H1 (cell line): ENCODE measurements around the gene ORMDL2. TPM values are rescaled to one million over a fixed set of nuclear protein-coding genes. Genes with fewer than 3 reads are reported as not detected.

Source experiments
- CHD2 ChIP-seq: IDR thresholded peaks from 2 replicates; pipeline ENCODE4 v1.6.1; 2012; ENCODE audit warnings: low read length, improper control_type of control experiment
- EP300 ChIP-seq, 2 experiments: IDR thresholded peaks; 1 replicate in 1 of 2; 2 replicates in 1 of 2; pipeline ENCODE4 v1.6.1; 2011 to 2012; ENCODE audit warnings: low read depth in 2 of 2, low read length in 2 of 2, mild to moderate bottlenecking in 2 of 2, borderline replicate concordance in 1 of 2, inconsistent platforms in 1 of 2, moderate library complexity in 1 of 2
- EZH2 ChIP-seq: fragments of 200-600 bp; sonication (generic); IDR thresholded peaks from 2 replicates; pipeline ENCODE4 v1.7.1; 2012; ENCODE audit warnings: low read depth, mild to moderate bottlenecking, moderate library complexity, low read length, inconsistent platforms; ENCODE audit not compliant: severe bottlenecking
- FOSL1 ChIP-seq: IDR thresholded peaks from 2 replicates; pipeline ENCODE4 v1.6.1; 2011; ENCODE audit warnings: mild to moderate bottlenecking, low read depth, low read length, moderate library complexity; ENCODE audit not compliant: insufficient read depth
- GABPA ChIP-seq: IDR thresholded peaks from 2 replicates; pipeline ENCODE4 v1.6.1; 2011; ENCODE audit warnings: mild to moderate bottlenecking, low read length, moderate library complexity, borderline replicate concordance; ENCODE audit not compliant: insufficient read depth
- KDM1A ChIP-seq: fragments of 200-600, 300-600 bp; sonication (generic); IDR thresholded peaks from 2 replicates; pipeline ENCODE4 v1.7.1; 2016; ENCODE audit warnings: mild to moderate bottlenecking, low read length, borderline replicate concordance
- MAFK ChIP-seq: IDR thresholded peaks from 2 replicates; pipeline ENCODE4 v1.6.1; 2012; ENCODE audit warnings: low read depth, mild to moderate bottlenecking, improper control_type of control experiment, low read length
- RFX5 ChIP-seq: IDR thresholded peaks from 2 replicates; pipeline ENCODE4 v1.6.1; 2011; ENCODE audit warnings: low read depth, low read length, improper control_type of control experiment, borderline replicate concordance
- SAP30 ChIP-seq: fragments of 300-600 bp; sonication (generic); IDR thresholded peaks from 2 replicates; pipeline ENCODE4 v1.7.1; 2012; ENCODE audit warnings: low read length, moderate library complexity, mild to moderate bottlenecking, inconsistent platforms; ENCODE audit not compliant: insufficient read depth, insufficient replicate concordance
- polyA plus RNA-seq, 7 experiments: library from polyadenylated mRNA; depleted of rRNA in 3 of 7; stranded (reverse) in 5 of 7; unstranded in 2 of 7; fragments of >200 nt in 5 of 7; fragments of 200-250 nt in 2 of 7; gene quantifications; 1 replicate in 5 of 7; 2 replicates in 1 of 7; 4 replicates in 1 of 7; pipeline versions ENCODE4 v1.2.1 to v1.2.3, GENCODE V29; 2011 to 2013; ENCODE audit warnings: missing spikeins in 2 of 7, mixed read lengths in 2 of 7
- total RNA-seq: library from RNA; stranded (reverse); fragmentation: NEBNext Ultra II Directional; extraction: Animal tissue kit (Norgen Biotek cat#: 25700); gene quantifications from 2 replicates; pipeline ENCODE4 v1.2.1, GENCODE V29; 2021
- TF ChIP-seq, protein P1 (sequence below): fragments of 300-600 bp; sonication (generic); IDR thresholded peaks from 2 replicates; pipeline ENCODE4 v1.7.1; 2012; ENCODE audit warnings: low read length, moderate library complexity, mild to moderate bottlenecking, inconsistent platforms; ENCODE audit not compliant: insufficient replicate concordance

ORMDL2 gene
- total and polyA plus RNA-seq, 2 of the 8 experiments (the other 6 are each of a cell fraction or from before 2014, with no cell fraction given), result 39.0 to 65.6 TPM

DNA sequence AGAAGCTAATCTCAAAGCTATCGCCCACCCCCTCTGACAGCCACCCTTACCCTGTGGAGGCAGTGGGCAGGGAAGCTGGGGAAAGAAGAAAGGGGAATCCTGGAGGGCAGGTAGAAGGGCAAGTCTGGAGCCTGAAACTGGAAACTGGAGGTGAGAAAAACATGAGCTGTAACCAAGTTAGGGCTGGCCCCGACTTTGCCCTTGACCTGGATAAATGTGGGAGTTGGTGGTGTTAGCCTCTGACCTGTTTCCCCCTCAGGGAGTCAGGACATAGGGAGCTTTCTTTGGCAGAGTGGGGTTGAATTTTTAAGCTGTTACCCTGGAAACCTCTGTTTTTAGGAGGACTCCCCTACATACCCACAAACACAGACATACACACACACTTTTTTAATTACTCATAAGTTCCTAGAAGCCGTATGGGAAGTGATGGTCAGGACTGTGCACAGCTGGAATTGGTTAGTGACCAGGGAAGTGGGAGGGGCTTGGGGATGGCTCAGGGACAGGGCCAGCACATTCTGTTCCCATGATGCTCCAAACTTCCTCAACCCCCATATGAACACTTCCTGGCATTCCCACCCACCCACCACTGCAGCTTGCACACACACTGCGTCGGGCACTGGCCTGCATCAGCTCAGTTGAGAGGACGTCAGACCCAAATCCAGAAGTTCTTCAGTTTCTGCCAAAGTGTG, 29.9 kb downstream of the ORMDL2 start (continued):
- TF ChIP-seq, protein P1, sequence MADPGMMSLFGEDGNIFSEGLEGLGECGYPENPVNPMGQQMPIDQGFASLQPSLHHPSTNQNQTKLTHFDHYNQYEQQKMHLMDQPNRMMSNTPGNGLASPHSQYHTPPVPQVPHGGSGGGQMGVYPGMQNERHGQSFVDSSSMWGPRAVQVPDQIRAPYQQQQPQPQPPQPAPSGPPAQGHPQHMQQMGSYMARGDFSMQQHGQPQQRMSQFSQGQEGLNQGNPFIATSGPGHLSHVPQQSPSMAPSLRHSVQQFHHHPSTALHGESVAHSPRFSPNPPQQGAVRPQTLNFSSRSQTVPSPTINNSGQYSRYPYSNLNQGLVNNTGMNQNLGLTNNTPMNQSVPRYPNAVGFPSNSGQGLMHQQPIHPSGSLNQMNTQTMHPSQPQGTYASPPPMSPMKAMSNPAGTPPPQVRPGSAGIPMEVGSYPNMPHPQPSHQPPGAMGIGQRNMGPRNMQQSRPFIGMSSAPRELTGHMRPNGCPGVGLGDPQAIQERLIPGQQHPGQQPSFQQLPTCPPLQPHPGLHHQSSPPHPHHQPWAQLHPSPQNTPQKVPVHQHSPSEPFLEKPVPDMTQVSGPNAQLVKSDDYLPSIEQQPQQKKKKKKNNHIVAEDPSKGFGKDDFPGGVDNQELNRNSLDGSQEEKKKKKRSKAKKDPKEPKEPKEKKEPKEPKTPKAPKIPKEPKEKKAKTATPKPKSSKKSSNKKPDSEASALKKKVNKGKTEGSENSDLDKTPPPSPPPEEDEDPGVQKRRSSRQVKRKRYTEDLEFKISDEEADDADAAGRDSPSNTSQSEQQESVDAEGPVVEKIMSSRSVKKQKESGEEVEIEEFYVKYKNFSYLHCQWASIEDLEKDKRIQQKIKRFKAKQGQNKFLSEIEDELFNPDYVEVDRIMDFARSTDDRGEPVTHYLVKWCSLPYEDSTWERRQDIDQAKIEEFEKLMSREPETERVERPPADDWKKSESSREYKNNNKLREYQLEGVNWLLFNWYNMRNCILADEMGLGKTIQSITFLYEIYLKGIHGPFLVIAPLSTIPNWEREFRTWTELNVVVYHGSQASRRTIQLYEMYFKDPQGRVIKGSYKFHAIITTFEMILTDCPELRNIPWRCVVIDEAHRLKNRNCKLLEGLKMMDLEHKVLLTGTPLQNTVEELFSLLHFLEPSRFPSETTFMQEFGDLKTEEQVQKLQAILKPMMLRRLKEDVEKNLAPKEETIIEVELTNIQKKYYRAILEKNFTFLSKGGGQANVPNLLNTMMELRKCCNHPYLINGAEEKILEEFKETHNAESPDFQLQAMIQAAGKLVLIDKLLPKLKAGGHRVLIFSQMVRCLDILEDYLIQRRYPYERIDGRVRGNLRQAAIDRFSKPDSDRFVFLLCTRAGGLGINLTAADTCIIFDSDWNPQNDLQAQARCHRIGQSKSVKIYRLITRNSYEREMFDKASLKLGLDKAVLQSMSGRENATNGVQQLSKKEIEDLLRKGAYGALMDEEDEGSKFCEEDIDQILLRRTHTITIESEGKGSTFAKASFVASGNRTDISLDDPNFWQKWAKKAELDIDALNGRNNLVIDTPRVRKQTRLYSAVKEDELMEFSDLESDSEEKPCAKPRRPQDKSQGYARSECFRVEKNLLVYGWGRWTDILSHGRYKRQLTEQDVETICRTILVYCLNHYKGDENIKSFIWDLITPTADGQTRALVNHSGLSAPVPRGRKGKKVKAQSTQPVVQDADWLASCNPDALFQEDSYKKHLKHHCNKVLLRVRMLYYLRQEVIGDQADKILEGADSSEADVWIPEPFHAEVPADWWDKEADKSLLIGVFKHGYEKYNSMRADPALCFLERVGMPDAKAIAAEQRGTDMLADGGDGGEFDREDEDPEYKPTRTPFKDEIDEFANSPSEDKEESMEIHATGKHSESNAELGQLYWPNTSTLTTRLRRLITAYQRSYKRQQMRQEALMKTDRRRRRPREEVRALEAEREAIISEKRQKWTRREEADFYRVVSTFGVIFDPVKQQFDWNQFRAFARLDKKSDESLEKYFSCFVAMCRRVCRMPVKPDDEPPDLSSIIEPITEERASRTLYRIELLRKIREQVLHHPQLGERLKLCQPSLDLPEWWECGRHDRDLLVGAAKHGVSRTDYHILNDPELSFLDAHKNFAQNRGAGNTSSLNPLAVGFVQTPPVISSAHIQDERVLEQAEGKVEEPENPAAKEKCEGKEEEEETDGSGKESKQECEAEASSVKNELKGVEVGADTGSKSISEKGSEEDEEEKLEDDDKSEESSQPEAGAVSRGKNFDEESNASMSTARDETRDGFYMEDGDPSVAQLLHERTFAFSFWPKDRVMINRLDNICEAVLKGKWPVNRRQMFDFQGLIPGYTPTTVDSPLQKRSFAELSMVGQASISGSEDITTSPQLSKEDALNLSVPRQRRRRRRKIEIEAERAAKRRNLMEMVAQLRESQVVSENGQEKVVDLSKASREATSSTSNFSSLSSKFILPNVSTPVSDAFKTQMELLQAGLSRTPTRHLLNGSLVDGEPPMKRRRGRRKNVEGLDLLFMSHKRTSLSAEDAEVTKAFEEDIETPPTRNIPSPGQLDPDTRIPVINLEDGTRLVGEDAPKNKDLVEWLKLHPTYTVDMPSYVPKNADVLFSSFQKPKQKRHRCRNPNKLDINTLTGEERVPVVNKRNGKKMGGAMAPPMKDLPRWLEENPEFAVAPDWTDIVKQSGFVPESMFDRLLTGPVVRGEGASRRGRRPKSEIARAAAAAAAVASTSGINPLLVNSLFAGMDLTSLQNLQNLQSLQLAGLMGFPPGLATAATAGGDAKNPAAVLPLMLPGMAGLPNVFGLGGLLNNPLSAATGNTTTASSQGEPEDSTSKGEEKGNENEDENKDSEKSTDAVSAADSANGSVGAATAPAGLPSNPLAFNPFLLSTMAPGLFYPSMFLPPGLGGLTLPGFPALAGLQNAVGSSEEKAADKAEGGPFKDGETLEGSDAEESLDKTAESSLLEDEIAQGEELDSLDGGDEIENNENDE, result no peak
- TF ChIP-seq EZH2, result no peak
- TF ChIP-seq MAFK, result no peak
- no peak for TF ChIP-seq GABPA
- no peak for TF ChIP-seq RFX5
- TF ChIP-seq EP300 (IDR thresholded peaks at IDR 0.05; ENCODE audit: borderline replicate concordance in 1 of 2, low read depth in 2 of 2, low read length in 2 of 2), result no peak
- TF ChIP-seq SAP30, result no peak
- TF ChIP-seq KDM1A, result no peak
- TF ChIP-seq CHD2, result no peak
- TF ChIP-seq FOSL1, result no peak
